Coronary artery (tissue), 2 donors: Measurements from ENCODE around the gene RPS6KA5.

Experiments
- DNase-seq: peaks from one replicate; pipeline ENCODE4 v3.0.0-alpha.2; 2017; ENCODE audit warnings: low spot score
- H3K27ac ChIP-seq, 2 donors: fragments of 200-600 bp; sonication (generic); one replicate each; pipeline ENCODE4 v1.5.1; 2016 to 2019
- H3K4me3 ChIP-seq: fragments of 200-600 bp; sonication (generic); 2 replicates; pipeline ENCODE4 v1.5.1; 2016; ENCODE audit warnings: mild to moderate bottlenecking, moderate library complexity
- CTCF ChIP-seq: fragments of 200-600 bp; sonication (generic); IDR thresholded peaks from one replicate; pipeline ENCODE4 v1.5.1; 2019; ENCODE audit warnings: antibody characterized with exemption

The RPS6KA5 gene

GRCh38 chr14:90894241-90894640, 166.2 kb downstream of the RPS6KA5 start:
- no peak for DNase-seq
- TF ChIP-seq CTCF, result no peak
- no peak overlapping the region for H3K4me3 ChIP-seq
- no peak overlapping the region for H3K27ac ChIP-seq

- H3K4me3 ChIP-seq, result no peak overlapping the region
- H3K27ac ChIP-seq, result no peak overlapping the region
- TF ChIP-seq CTCF, result no peak
- no peak for DNase-seq
These were observed 166.9 kb downstream of the RPS6KA5 start for GRCh38 chr14:90893510-90893909.

DNA sequence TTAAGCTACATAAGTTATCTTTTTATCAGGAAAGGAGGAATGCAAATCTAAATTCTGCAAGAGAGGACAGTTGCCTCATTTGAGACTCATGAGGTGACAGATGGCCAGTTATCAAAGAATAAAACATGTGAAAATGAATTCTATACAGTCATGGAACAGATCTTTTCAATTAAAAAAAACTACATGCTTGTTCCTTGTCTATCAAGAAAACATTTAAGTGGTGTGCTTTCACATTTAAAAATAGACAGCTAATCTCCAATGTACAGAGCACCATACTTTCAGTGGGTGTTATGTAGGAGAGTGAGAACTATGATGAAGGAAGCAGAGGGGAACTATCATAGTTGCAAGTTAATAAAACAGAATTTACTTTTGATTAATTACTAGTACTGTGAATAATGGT, 167.5 kb downstream of the RPS6KA5 start:
- TF ChIP-seq CTCF, result no peak
- DNase-seq, result no peak
- Histone ChIP-seq H3K27ac (no peak overlapping the region), H3K4me3 (no peak overlapping the region)

DNA sequence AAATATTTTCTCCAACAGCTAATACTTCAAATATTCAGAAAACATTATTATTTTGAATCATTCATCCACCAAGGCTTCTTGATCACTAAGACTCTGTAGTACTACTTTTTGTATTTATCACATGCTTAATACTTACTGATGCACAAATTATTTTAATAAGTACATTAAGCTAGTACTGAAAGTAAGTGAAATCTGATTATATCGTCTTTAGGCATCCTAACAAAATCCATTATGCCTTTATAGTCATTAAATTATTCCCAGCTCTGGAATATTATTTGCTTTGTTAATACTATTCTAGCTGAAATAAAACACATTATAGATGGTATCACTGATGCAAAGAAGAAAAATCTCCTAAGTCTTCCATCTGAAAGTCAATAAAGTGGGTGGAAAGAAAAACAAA, 169.1 kb downstream of the RPS6KA5 start:
- Histone ChIP-seq H3K27ac (no peak overlapping the region), H3K4me3 (no peak overlapping the region)
- TF ChIP-seq CTCF, result no peak
- no peak for DNase-seq

- DNase-seq, result no peak
- no peak for TF ChIP-seq CTCF
- H3K27ac ChIP-seq, result no peak overlapping the region
- no peak overlapping the region for H3K4me3 ChIP-seq
These were observed 170.0 kb downstream of the RPS6KA5 start for GRCh38 chr14:90890322-90891020.

DNA sequence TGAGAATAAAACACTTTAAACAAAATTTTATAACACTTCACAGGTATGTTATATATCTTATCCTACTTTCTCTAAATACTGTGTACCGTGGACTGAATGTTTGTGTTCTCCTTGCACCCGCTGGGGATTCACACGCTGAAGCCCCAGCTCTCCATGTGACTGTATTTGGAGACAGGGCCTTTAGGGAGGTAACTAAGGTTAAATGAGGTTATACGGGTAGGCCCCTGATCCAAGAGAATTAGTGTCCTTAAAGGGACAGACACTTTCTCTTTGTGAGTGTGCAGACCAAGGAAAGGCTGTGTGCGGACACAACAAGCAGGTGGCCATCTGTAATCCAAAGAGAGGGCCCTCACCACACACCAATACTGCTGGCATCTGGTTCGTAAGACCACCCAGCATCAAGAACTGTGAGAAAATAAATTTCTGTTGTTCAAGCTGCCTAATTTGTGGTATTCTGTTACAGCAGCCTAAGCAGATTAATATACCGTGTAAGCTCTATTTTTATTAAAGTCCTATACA, 174.1 kb downstream of the RPS6KA5 start:
- Histone ChIP-seq H3K4me3 (no peak overlapping the region), H3K27ac (no peak overlapping the region)
- TF ChIP-seq CTCF, result no peak
- no peak for DNase-seq

DNA sequence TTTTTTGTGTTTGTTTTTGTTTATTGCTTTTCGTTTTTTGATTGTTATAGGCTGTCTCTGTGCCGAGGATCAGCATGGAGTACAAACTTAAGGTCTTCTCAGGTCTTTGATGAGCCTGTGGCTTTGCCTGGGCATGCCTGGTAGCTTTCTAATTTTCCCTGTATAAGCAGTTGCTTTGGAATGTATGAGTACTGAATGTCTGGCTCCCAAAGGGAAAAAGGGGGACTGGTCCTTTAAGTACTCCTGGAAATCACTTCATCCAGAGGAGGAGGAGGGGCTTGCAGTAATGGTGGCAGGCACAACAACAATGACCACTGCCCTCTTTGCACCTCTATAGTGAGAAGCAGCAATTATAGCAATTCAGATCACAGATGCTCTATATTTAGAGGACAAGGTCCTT, 176.7 kb downstream of the RPS6KA5 start:
- no peak for TF ChIP-seq CTCF
- DNase-seq, result no peak
- H3K27ac ChIP-seq, result no peak overlapping the region
- H3K4me3 ChIP-seq, result no peak overlapping the region
